Aorta (tissue), 5 donors: ENCODE data around the gene AGO3. TPM values are rescaled to one million over a fixed set of nuclear protein-coding genes. Genes with fewer than 3 reads are reported as not detected.

ENCODE experiments used
- ATAC-seq: fragments of 200-7000 bp; cut with Tn5 transposase; one replicate; pipeline ENCODE4 v1.9.1; 2022; ENCODE audit warnings: moderate library complexity; ENCODE audit not compliant: low FRiP score
- DNase-seq, 2 donors: peaks; one replicate each; pipeline ENCODE4 v3.0.0-alpha.2; 2020
- H3K27ac ChIP-seq, 2 donors: one replicate each; pipeline ENCODE4 v1.5.1; 2013; ENCODE audit warnings: low read length in 2 of 2, mild to moderate bottlenecking in 2 of 2, moderate library complexity in 2 of 2, control low read depth in 1 of 2, inconsistent platforms in 1 of 2, low read depth in 1 of 2
- H3K27me3 ChIP-seq, 2 donors: one replicate each; pipeline ENCODE4 v1.6.1; 2013; ENCODE audit warnings: control low read depth in 1 of 2, low read length in 1 of 2, mild to moderate bottlenecking in 1 of 2, moderate library complexity in 1 of 2; ENCODE audit not compliant: insufficient read depth in 2 of 2, control insufficient read depth in 1 of 2
- H3K36me3 ChIP-seq, 2 donors: one replicate each; pipeline ENCODE4 v1.6.1; 2013; ENCODE audit warnings: control low read depth in 1 of 2, low read length in 1 of 2, mild to moderate bottlenecking in 1 of 2; ENCODE audit not compliant: insufficient read depth in 2 of 2, control insufficient read depth in 1 of 2
- H3K4me1 ChIP-seq, 2 donors: one replicate each; pipeline ENCODE4 v1.6.1; 2013; ENCODE audit warnings: low read length in 2 of 2, control low read depth in 1 of 2, mild to moderate bottlenecking in 1 of 2, moderate library complexity in 1 of 2; ENCODE audit not compliant: insufficient read depth in 2 of 2, control insufficient read depth in 1 of 2
- H3K4me3 ChIP-seq, 2 donors: one replicate each; pipeline ENCODE4 v1.5.1; 2013; ENCODE audit warnings: low read length in 2 of 2, control low read depth in 1 of 2, mild to moderate bottlenecking in 1 of 2
- H3K9me3 ChIP-seq: one replicate; pipeline ENCODE4 v1.6.1; 2013; ENCODE audit warnings: mild to moderate bottlenecking, low read length; ENCODE audit not compliant: control insufficient read depth
- WGBS, 2 donors: extraction: QIAGEN DNeasy Blood & Tissue Kit; methylation state at CpG; one replicate each; pipeline ENCODE4 v1.1.7; 2013; 5-methylcytosine and 5-hydroxymethylcytosine counted together
- intact Hi-C, 2 donors: fragments of 100-400 bp; cut with DNase I; formaldehyde crosslinking; loops; one replicate each; pipeline versions ENCODE4 v1.14.2 to v1.15.0; 2022
- polyA plus RNA-seq, 2 donors: library from polyadenylated mRNA; stranded (reverse); fragments of 200-250 nt; gene quantifications; one replicate each; pipeline ENCODE4 v1.2.3, GENCODE V29; 2013
- total RNA-seq, 2 donors: library from RNA; stranded (reverse); fragmentation: NEBNext Ultra II Directional; extraction: Animal tissue kit (Norgen Biotek cat#: 25700); gene quantifications; one replicate each; pipeline ENCODE4 v1.2.1, GENCODE V29; 2021
- donor health status: healthy with polysubstance abuse.
- donor health status: Bipolar disorder and iron deficiency.
- donor health status: DM: no; HTN: no; CAD: no.
- donor health status: DM: no; HTN: no; CAD: no.
- donor health status: DM: yes; HTN: yes; CAD: no.

AGO3 gene
- total and polyA plus RNA-seq, 4 donors = 1.1 to 50.4 (median 26.2) TPM

- Histone ChIP-seq H3K36me3 (peaks cover 0 to 9% of the 10 kb centered on the region in 2 donors), H3K9me3 (no peaks in the 10 kb centered on the region), H3K27ac (no peak overlapping the region), H3K4me1 (no peaks in the 10 kb centered on the region), H3K4me3 (peak overlapping the region; percentile 59 to 64), H3K27me3 (no peaks in the 10 kb centered on the region)
- peak in 1 of 2 donors; percentile 64 for DNase-seq
- intact Hi-C loops = loop anchor here in 1 of 2 donors (2.0 to 10.0 kb wide), 3 partner anchors 157 to 335 kb away; partner anchors contain the start of gene AGO3
- 8 to 9% methylated on average over 32 of the region's 32 CpGs for WGBS, 2 donors
- ATAC-seq = no peak
Observed at GRCh38 chr1:36089393-36090121, 158.7 kb downstream of the AGO3 start.

GRCh38 chr1:36091141-36091540 lies 160.2 kb downstream of the AGO3 start:
- Histone ChIP-seq H3K4me1 (no peaks in the 10 kb centered on the region), H3K27ac (no peak overlapping the region), H3K27me3 (no peaks in the 10 kb centered on the region), H3K4me3 (no peak overlapping the region), H3K36me3 (peaks cover 0 to 9% of the 10 kb centered on the region in 2 donors), H3K9me3 (no peaks in the 10 kb centered on the region)
- ATAC-seq = no peak
- 84 to 87% methylated on average over 4 of the region's 4 CpGs for WGBS, 2 donors
- DNase-seq = peak in 1 of 2 donors; percentile 39
- intact Hi-C loops = loop anchor here in 1 of 2 donors (10.0 kb wide), 1 partner anchor 334 kb away; no protein-coding TSS in a partner anchor

- H3K36me3 ChIP-seq = peaks cover 0 to 9% of the 10 kb centered on the region in 2 donors
- intact Hi-C loops = loop anchor here in 1 of 2 donors (10.0 kb wide), 1 partner anchor 333 kb away; no protein-coding TSS in a partner anchor
- H3K4me1 ChIP-seq = no peaks in the 10 kb centered on the region
Observed at GRCh38 chr1:36091698-36092097, 160.8 kb downstream of the AGO3 start.

GRCh38 chr1:36092166-36092797 lies 161.4 kb downstream of the AGO3 start:
- no peaks in the 10 kb centered on the region for H3K4me1 ChIP-seq
- H3K36me3 ChIP-seq = peaks cover 0 to 9% of the 10 kb centered on the region in 2 donors
- DNase-seq (peak in 1 of 2 donors; percentile 59), ATAC-seq (no peak)
- H3K27me3 ChIP-seq = no peaks in the 10 kb centered on the region
- H3K27ac ChIP-seq = no peak overlapping the region
- intact Hi-C loops = loop anchor here in 1 of 2 donors (10.0 kb wide), 1 partner anchor 333 kb away; no protein-coding TSS in a partner anchor
- WGBS, 2 donors = 90% methylated on average over 17 of the region's 17 CpGs
- H3K9me3 ChIP-seq = no peaks in the 10 kb centered on the region
- no peak overlapping the region for H3K4me3 ChIP-seq

More at GRCh38 chr1:36091698-36092097, 160.8 kb downstream of the AGO3 start:
- ATAC-seq (no peak), DNase-seq (peak in 1 of 2 donors; percentile 47)
- Histone ChIP-seq H3K27ac (no peak overlapping the region), H3K4me3 (no peak overlapping the region), H3K27me3 (no peaks in the 10 kb centered on the region), H3K9me3 (no peaks in the 10 kb centered on the region)
- 89 to 91% methylated on average over 13 of the region's 13 CpGs for WGBS, 2 donors

- peak in 1 of 2 donors; percentile 49 for DNase-seq
- no peak for ATAC-seq
- H3K4me1 ChIP-seq = no peaks in the 10 kb centered on the region
- WGBS, 2 donors = 91 to 93% methylated on average over 9 of the region's 9 CpGs
- H3K4me3 ChIP-seq = no peak overlapping the region
- H3K27me3 ChIP-seq = no peaks in the 10 kb centered on the region
- intact Hi-C loops = loop anchor here in 1 of 2 donors (10.0 kb wide), 1 partner anchor 332 kb away; no protein-coding TSS in a partner anchor
- H3K36me3 ChIP-seq = peaks cover 0 to 9% of the 10 kb centered on the region in 2 donors
- H3K9me3 ChIP-seq = no peaks in the 10 kb centered on the region
- H3K27ac ChIP-seq = no peak overlapping the region
Observed at GRCh38 chr1:36092798-36093185, 161.9 kb downstream of the AGO3 start.

GRCh38 chr1:36093226-36093625 lies 162.3 kb downstream of the AGO3 start:
- peaks cover 0 to 9% of the 10 kb centered on the region in 2 donors for H3K36me3 ChIP-seq
- no peak for ATAC-seq
- intact Hi-C loops = loop anchor here in 1 of 2 donors (10.0 kb wide), 1 partner anchor 332 kb away; no protein-coding TSS in a partner anchor
- no peaks in the 10 kb centered on the region for H3K27me3 ChIP-seq
- H3K9me3 ChIP-seq = no peaks in the 10 kb centered on the region
- 69 to 73% methylated on average over 7 of the region's 7 CpGs for WGBS, 2 donors
- no peak overlapping the region for H3K4me3 ChIP-seq
- peak in 1 of 2 donors; percentile 49 for DNase-seq
- H3K27ac ChIP-seq = no peak overlapping the region
- H3K4me1 ChIP-seq = no peaks in the 10 kb centered on the region

- Histone ChIP-seq H3K36me3 (peaks cover 0 to 9% of the 10 kb centered on the region in 2 donors), H3K27ac (no peak overlapping the region), H3K4me1 (no peaks in the 10 kb centered on the region), H3K4me3 (no peak overlapping the region), H3K27me3 (no peaks in the 10 kb centered on the region), H3K9me3 (no peaks in the 10 kb centered on the region)
- ATAC-seq (no peak), DNase-seq (peak in 1 of 2 donors; percentile 49)
- intact Hi-C loops = loop anchor here in 1 of 2 donors (10.0 kb wide), 1 partner anchor 331 kb away; no protein-coding TSS in a partner anchor
- 80 to 84% methylated on average over 3 of the region's 3 CpGs for WGBS, 2 donors
Observed at GRCh38 chr1:36093929-36094328, 163.0 kb downstream of the AGO3 start.

- Histone ChIP-seq H3K27ac (no peak overlapping the region), H3K27me3 (no peaks in the 10 kb centered on the region), H3K9me3 (no peaks in the 10 kb centered on the region), H3K4me3 (no peak overlapping the region), H3K4me1 (no peaks in the 10 kb centered on the region), H3K36me3 (peaks cover 0 to 9% of the 10 kb centered on the region in 2 donors)
- ATAC-seq (no peak), DNase-seq (peak in 1 of 2 donors; percentile 46)
- intact Hi-C loops = loop anchor here (5.0 to 10.0 kb wide), 3 partner anchors 93 to 330 kb away; no protein-coding TSS in a partner anchor
- 82 to 88% methylated on average over 8 of the region's 8 CpGs for WGBS, 2 donors
Observed at GRCh38 chr1:36094621-36095061, 163.7 kb downstream of the AGO3 start.
